GM19455 (cell line): Measurements from ENCODE around the gene FN3KRP.
A peak's percentile ranks its signal among the peaks of the same experiment; 100 is the strongest.
"Not testable (repeated sequence)": the region's sequence is repeated elsewhere in the genome, so short reads cannot be mapped to it uniquely, and the experiment has no call there.

Source experiments
- ATAC-seq: cut with Tn5 transposase; IDR thresholded peaks from one replicate; pipeline ENCODE4 v1.9.1; 2021; ENCODE audit not compliant: unreplicated experiment

The FN3KRP gene

DNA sequence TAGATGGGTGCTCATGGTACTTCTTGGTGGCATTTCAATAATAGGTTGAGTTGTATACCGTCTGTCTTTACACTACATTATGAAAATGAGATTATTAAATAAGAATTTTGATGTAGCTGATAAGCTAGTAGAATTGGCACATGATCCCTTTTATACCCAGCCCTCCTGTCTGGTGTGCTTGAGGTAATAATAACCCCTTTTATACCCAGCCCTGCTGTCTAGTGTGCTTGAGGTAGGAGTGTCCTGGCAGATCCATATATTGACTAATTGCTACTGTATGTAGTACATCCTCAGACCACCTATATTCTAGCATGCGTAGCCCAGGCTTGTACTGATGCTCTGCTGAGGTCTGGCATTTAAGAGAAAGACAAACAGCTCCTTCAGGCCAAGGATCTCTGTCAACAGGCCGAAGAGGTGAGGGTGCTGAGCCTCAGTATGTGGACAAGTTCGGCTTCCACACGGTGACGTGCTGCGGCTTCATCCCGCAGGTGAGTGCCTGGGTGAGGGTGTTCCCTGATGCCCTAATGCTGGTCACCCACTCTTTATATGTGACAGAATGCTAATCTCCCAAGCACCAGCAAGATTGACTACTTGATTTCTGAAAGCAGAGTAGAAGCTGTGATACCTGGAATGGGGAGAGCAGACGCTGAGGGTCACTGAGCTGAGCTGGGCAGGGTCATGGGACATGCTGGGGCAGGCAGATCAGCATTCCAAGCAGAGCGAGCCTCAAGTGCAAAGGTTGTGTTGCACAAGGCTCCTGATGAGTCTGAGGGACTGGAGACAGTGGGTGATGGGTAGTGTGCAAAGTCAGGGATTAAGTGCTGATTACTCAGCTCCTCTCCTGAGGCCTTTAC, 24.6 kb downstream of the FN3KRP start:
- no peak for ATAC-seq

DNA sequence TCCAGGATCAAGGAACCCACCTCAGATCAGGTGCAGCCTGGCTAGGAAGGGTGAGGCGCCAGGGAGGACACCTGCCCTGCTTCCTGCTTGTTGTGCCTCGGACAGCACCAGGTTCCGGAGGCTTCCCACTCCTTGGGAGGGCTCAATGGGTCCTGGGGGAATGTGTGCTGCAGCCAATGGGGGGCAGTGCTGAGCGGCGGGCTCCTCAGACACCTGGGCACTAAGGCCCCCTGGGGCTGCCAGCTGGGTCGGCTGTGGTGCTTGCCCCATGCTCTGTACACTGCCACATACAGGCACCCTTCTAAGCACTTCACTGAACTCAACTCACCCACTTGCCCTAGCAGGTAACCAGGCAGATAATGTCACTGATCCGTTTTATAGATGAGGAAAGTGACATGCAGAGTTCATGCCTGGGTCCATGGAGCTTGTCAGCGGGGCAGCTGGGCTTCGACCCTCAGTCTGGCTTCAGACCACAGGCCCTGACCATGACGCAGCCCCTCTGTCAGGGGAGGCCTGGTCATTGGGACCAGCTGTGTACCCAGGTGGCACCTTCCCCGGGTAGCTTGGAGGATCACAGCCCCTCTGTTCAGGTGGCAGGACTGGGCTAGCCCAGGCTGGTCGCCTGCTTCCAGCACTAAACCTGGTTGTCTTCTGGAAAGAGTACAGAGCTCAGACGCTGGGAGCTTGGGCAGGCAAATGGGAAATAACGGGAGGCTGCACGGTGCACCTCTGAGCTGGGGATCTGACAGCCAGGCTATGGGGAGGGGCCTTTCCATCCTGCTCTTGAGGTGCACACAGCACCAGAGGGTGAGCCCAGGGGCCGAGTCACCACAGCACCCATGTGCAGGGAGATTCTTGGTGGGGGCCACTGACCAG, 27.1 kb downstream of the FN3KRP start:
- ATAC-seq: no peak

- ATAC-seq: not testable (repeated sequence)
These were observed 28.2 kb downstream of the FN3KRP start for GRCh38 chr17:82744736-82745135.

- no peak for ATAC-seq
These were observed 29.0 kb downstream of the FN3KRP start for GRCh38 chr17:82745524-82745923.

DNA sequence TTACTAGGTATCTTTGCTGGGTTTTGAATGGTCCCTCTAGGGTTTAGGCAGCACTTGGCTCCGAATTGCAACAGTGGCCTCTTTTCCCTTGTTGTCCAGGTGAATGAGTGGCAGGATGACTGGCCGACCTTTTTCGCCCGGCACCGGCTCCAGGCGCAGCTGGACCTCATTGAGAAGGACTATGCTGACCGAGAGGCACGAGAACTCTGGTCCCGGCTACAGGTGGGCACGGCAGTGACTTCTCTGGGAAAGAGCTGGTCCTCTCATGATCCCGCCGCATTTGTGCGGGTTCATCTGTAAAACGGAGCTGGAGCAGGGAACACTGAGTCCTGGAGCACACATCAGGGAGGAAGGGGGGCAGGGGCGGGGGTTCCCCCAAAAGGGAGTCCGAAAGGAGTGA, 32.2 kb downstream of the FN3KRP start:
- no peak for ATAC-seq

DNA sequence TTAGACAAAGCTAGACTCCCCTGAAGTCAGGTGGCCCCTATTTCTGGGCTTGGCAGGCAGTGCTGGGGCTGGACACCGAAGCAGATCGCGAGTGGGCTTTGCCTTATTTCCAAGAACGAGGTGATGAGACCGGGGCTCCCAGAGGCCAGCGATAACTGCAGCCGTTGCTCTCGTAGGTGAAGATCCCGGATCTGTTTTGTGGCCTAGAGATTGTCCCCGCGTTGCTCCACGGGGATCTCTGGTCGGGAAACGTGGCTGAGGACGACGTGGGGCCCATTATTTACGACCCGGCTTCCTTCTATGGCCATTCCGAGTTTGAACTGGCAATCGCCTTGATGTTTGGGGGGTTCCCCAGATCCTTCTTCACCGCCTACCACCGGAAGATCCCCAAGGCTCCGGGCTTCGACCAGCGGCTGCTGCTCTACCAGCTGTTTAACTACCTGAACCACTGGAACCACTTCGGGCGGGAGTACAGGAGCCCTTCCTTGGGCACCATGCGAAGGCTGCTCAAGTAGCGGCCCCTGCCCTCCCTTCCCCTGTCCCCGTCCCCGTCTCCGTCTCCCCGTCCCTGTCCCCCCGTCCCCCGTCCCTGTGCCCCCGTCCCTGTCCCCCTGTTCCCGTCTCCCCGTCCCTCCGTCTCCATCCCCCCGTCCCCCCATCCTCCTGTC, 33.9 kb downstream of the FN3KRP start:
- no peak for ATAC-seq

DNA sequence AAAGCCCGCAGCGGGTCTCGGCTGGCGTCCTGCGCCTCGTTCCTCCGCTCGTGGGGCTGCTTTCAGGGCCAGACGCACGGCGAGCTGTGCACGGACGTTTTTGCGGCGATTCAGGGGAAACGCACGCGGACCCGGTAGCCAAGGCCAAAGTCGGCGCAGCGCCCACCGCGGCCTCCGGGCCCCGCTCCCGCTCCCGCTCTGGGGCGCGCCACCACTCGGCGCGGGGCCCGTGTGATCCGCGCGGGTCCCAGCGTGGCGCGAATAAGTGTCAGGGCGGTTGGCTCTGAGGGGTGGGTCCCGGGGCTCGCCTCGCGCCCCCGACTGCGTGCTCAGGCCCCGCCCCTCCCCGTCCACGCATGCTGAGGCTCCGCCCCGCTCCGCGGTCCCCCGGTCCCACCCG, 34.7 kb downstream of the FN3KRP start:
- peak; percentile 30 for ATAC-seq

DNA sequence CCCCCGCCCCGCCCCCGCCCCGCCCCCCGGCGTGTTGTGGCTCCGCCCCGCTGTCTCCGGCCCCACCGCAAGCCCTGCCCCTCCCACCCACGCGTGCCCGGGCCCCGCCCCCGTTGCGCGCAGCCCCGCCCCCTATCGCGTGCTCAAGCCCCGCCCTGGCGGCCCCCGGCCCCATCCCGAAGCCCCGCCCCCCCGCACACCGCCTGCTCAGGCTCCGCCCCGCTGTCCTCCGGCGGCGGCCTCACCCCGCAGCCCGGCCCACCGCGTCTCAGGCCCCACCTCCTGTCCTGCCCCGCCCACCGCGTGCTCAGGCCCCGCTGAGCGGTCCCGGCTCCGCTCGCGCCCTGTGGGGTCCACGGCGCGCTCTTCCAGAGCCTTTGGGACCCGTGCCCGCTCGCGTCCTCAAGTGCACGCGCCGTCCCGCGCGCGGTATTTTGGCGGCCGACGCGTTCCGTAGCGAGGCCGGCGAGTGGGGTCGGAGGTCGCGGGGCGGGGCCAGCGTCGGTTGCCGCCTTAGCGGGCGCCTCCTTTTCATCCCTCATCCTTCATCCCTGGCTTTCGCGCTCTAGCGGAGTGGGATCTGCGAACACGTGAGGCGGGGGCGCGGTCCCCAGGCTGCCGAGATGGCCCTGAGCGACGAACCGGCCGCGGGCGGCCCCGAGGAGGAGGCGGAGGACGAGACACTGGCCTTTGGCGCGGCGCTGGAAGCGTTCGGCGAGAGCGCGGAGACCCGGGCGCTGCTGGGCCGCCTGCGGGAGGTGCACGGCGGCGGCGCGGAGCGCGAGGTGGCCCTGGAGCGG, 35.3 kb downstream of the FN3KRP start, which contains the start of gene TBCD:
TSS of gene TBCD (plus strand) at position 495 of the 800 bp plus-strand sequence. CDS start at position 624, 129 bp downstream.
- peak; percentile 74 for ATAC-seq

GRCh38 chr17:82752371-82753200, 36.1 kb downstream of the FN3KRP start:
- peak; percentile 24 for ATAC-seq

DNA sequence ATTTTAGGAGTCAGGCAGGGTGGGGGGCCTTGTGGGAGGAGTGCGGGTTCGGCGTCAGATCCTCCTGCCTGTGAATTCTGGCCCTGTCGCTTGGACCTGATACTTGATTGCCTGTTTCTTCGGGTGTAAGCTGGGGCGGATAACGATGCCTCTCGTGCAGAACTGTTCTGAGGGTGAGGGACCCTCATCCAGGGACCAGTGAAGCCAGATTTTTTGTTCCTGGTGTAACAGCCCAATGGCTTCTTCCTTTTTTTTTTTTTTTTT, 36.6 kb downstream of the FN3KRP start:
- no peak for ATAC-seq

GRCh38 chr17:82754297-82755208, 38.0 kb downstream of the FN3KRP start:
- ATAC-seq: no peak

DNA sequence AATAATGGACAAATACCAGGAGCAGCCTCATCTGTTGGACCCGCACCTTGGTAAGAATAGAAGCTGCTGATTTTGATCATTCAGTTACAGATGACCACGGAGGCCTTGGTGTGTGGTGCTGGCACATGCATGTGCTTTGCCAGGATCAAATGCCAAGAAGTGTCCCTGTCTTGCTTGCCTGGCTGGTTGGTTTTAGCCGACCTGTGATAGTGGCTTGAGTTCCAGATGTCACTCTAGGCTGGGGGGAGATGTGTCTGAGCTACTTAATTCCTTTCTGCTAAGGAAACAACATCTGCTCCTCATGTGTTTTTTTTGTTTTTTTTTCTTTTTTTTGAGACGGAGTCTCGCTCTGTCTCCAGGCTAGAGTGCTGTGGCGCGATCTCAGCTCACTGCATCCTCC, 39.7 kb downstream of the FN3KRP start:
- ATAC-seq: no peak

DNA sequence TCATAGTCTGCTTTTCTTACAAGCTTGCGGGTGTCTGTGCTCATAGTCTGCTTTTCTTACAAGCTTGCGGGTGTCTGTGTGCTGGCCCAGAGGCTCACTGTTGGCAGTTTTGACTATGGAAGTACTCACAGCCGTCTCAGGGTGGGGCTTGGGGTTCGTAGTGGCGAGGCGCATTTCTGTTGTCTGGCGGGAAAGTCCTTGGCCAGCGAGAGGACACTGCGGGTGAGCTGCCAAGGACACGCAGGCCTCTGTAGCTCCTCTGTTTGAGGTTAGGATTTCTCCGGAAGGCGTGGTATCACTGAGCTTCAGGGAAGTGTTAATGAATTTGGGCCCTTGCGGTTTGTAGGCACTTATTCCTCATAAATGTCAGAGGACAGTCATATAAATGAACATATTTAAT, 48.9 kb downstream of the FN3KRP start:
- no peak for ATAC-seq

- no peak for ATAC-seq
These were observed 50.7 kb downstream of the FN3KRP start for GRCh38 chr17:82767041-82767754.

GRCh38 chr17:82769041-82769440, 52.5 kb downstream of the FN3KRP start:
- no peak for ATAC-seq

GRCh38 chr17:82772026-82772425, 55.5 kb downstream of the FN3KRP start:
- ATAC-seq: no peak

GRCh38 chr17:82774456-82774855, 58.0 kb downstream of the FN3KRP start:
- not testable (repeated sequence) for ATAC-seq
